Activated gamma-delta T cell (primary cell): ENCODE data around the gene UCN2.

ENCODE experiments used
- DNase-seq: peaks from one replicate; lab custom pipeline; 2025; lab: John Stamatoyannopoulos, UW
- total RNA-seq, 2 donors: gene quantifications; one replicate each; lab custom pipeline; 2026; lab: John Stamatoyannopoulos, UW

UCN2 gene, protein sequence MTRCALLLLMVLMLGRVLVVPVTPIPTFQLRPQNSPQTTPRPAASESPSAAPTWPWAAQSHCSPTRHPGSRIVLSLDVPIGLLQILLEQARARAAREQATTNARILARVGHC
- 0 to 0.04 reads per million in 2 donors for total RNA-seq

- no peak for DNase-seq
Measured at GRCh38 chr3:48563382-48563918, at the start of gene UCN2. UCN2 (minus strand) TSS chr3:48563781; CDS start chr3:48563124, 657 bp downstream.

DNA sequence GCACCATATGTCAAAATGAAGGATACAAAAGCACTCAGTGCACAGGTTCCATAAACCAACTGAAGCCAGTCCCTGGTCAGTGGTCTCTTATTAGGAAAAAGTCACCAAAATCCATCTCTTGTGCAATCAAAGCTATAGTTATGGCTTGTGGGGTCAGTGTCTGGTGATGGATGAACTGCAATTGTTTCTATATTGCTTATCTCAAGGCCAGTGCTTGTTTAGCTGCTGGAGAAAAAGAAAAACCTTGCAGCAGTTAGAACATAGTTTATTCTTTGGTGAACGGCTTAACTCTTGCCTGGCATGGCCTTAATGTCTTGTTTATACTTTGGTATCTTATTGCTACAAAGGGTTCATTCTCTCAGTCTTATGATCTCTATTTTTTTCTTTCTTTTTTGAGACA is 48.7 kb upstream of the UCN2 start:
- no peak for DNase-seq

DNA sequence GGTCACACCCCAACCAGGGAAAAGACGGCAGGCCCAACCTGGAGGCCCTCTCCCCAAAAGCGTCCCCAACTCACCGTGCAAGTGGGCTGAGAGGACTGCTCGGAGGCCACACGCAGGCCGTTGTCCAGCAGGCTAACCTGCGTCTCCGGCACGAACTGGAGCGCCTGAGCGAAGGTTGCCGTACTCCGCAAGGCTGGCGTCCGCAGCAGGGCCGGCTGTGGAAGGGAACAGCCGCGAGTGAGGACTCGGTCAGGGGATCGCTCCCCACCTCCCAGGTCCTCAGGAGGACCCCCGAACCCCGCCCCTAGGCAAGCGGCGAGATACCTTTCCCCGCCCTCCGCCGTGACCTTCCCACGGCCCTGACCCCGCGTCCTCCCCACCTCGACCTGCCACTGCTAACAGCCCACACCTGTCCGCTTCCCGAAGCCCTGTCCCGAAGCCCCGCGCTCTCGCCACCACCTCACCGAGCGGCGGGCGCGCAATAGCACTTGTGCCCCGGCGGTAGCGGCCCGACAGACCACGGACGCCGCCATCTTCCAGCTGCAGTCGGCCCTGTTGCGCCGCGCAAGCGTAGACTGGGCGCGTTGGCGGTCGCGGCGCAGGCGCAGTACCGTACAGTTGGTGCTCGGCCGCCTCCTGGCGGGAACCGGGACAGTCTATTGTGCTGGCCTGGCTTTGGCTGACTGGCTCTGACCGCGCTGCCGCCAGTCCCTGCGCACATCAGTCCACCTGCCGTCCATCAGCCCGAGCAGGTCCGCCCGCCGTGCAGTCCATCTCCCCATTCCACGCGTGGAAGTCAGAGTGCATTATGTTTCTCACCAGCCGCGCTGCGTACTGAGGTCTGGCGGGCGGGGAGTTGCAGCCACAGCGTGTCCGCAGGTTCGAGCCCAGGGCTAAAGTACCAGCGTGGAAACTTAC is 45.8 kb upstream of the UCN2 start, which contains the start of gene UQCRC1:
Gene UQCRC1 (minus strand): TSS at position 559 of the 918 bp plus-strand sequence. CDS start 26 bp downstream, at position 533.
- peak; percentile 88 for DNase-seq

DNA sequence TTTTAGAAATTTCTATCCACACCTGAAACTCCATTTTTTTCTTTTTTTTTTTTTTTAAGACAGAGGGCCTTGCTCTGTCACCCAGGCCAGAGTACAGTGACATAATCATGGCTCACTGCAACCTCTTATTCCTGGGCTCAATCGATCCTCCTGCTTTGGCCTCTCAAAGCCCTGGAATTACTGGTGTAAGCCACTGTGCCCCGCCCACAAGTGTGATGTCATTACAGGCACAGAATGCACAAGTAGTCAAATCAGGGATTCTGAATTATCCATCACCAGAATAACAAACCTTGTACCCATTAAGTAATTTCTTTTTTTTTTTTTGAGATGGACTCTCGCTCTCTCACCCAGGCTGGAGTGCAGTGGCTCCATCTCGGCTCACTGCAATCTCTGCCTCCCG is 43.9 kb upstream of the UCN2 start:
- DNase-seq, result no peak

GRCh38 chr3:48601622-48601994 is 38.0 kb upstream of the UCN2 start:
- no peak for DNase-seq

GRCh38 chr3:48600711-48601621 is 37.4 kb upstream of the UCN2 start:
- DNase-seq, result no peak

GRCh38 chr3:48599509-48600285 is 36.1 kb upstream of the UCN2 start:
- DNase-seq, result no peak

GRCh38 chr3:48599077-48599501 is 35.5 kb upstream of the UCN2 start:
- DNase-seq, result no peak

GRCh38 chr3:48598323-48599076 is 34.9 kb upstream of the UCN2 start:
- DNase-seq, result no peak

- DNase-seq, result no peak
Measured at GRCh38 chr3:48597408-48597800, 33.8 kb upstream of the UCN2 start.

GRCh38 chr3:48596676-48597407 is 33.3 kb upstream of the UCN2 start:
- DNase-seq, result no peak

- DNase-seq, result no peak
Measured at GRCh38 chr3:48596157-48596556, 32.6 kb upstream of the UCN2 start.

- no peak for DNase-seq
Measured at GRCh38 chr3:48595526-48596121, 32.0 kb upstream of the UCN2 start.

- DNase-seq, result no peak
Measured at GRCh38 chr3:48595075-48595525, 31.5 kb upstream of the UCN2 start, which contains the start of gene COL7A1. COL7A1 (minus strand) TSS chr3:48595329; CDS start chr3:48595159, 170 bp downstream.

DNA sequence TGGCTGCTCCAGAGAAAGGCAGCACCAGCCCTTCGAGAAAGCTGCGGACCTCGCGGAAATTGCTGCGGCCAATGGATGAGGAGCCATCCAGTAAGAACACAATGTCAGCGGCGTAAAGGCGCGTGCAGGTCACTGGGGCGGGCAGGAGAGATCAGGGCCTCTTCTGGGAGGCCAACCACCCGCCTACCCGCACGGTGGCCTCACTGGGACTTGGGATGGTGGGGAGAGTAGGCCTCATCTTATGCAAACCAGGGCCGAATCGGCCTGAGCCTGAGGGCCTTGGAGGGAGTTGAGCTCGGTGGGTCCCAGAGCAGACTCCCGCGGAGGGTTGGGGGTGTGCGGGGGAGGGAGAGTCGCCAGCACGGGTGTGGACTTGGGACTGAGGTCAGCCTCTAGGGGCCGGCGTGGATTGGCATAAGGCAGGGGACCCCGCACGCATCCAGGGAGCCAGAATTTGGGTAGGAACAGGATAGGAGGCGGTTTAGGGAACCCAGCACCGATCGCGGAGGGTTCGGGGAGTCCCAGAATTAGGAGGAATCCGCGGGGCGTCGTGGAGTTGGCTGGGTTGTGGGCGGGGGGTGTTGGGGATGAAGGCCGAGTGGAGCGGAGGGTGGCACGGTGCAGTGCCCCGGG is 31.0 kb upstream of the UCN2 start:
- no peak for DNase-seq

GRCh38 chr3:48593337-48593736 is 29.8 kb upstream of the UCN2 start:
- DNase-seq, result no peak

- no peak for DNase-seq
Measured at GRCh38 chr3:48592519-48593087, 29.0 kb upstream of the UCN2 start.

DNA sequence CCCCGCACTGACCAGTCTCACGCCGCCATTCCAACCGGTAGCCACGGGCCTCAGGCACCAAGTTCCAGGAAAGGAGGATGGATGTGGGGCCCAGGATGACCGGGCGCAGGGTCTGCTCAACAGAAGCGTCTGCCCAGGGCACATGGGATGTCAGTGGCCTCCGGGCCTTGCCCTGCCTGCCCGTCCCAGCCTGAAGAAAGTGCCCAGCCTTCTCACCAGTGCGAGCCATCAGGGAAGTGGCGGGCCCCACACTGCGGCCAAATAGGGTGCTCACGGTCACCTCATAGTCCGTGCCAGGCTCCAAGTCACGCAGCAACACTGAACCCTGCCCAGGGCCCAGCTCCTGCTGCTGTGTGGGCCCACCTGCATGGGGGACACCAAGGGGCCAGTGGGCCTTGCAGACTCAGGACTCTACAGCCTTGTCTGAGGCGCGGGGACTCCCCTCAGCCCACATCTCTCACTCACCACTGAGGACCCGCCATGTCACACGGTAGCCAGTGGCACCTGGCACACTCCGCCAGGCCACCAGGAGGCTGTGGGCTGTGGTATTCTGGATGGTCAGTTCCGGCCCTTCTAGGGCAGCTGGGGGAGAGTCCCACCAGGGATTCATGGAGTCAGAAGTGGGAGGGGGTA is 28.4 kb upstream of the UCN2 start:
- no peak for DNase-seq
